ENCODE results near the gene IQSEC1. TPM values are rescaled to one million over a fixed set of nuclear protein-coding genes. Genes with fewer than 3 reads are reported as not detected.
A peak's percentile ranks its signal among the peaks of the same experiment; 100 is the strongest.

The IQSEC1 gene
- total and polyA plus RNA-seq, 9 of the 15 experiments (the other 6 are each of a cell fraction or from before 2014, with no cell fraction given) = 0.56 to 39.0 (median 6.8) TPM

GRCh38 chr3:12999147-13000140, 73.8 kb downstream of the IQSEC1 start (continued):
- TF ChIP-seq ZBTB49 (CRISPR knock-in tag; IDR thresholded peaks at IDR 0.05; ENCODE audit: borderline replicate concordance) (no peak; the same call in 1 of the 2 replicates), U2AF2 (optimal IDR thresholded peaks at IDR 0.05; ENCODE audit: low read depth, low read length) (no peak), ZKSCAN1 (IDR thresholded peaks at IDR 0.05; ENCODE audit: low read depth, low read length) (no peak), TCF3 (CRISPR knock-in tag; IDR thresholded peaks at IDR 0.05) (peak; percentile 32; the same call in 1 of the 2 replicates), NCOA4 (IDR thresholded peaks at IDR 0.05; ENCODE audit: partially characterized antibody) (no peak), SIX5 (IDR thresholded peaks at IDR 0.05; ENCODE audit: borderline replicate concordance in 1 of 2, insufficient read depth in 1 of 2, low read depth in 1 of 2, low read length in 2 of 2) (peak in 1 of 2 experiments; percentile 32; a peak in 3 of 4 replicates), ELF4 (CRISPR knock-in tag; IDR thresholded peaks at IDR 0.05) (peak; percentile 71), SMAD1 (IDR thresholded peaks at IDR 0.05; ENCODE audit: low read depth, low read length, partially characterized antibody) (no peak), PTTG1 (tag; IDR thresholded peaks at IDR 0.05; ENCODE audit: low read depth) (no peak), BCL6 (CRISPR knock-in tag; IDR thresholded peaks at IDR 0.05) (no peak; the same call in 1 of the 2 replicates), TCF7 (IDR thresholded peaks at IDR 0.05; ENCODE audit: borderline replicate concordance) (peak; percentile 61; the same call in 1 of the 2 replicates), HMGXB4 (CRISPR knock-in tag; IDR thresholded peaks at IDR 0.05) (no peak), ETS2 (tag; IDR thresholded peaks at IDR 0.05; ENCODE audit: borderline replicate concordance, poor library complexity, severe bottlenecking) (no peak), RCOR1 (IDR thresholded peaks at IDR 0.05; ENCODE audit: borderline replicate concordance in 1 of 2, low read depth in 2 of 2, low read length in 2 of 2) (peak; percentile 22 to 85; a peak in 3 of 4 replicates), POLR3A (IDR thresholded peaks at IDR 0.05; ENCODE audit: borderline replicate concordance, extremely low read depth, insufficient read depth, insufficient read length) (no peak), ELF1 (tag; IDR thresholded peaks at IDR 0.05) (peak; percentile 89), SNAPC5 (CRISPR knock-in tag; IDR thresholded peaks at IDR 0.05) (no peak), PTRF (tag; IDR thresholded peaks at IDR 0.05) (no peak; the same call in 1 of the 2 replicates), ZBTB2 (IDR thresholded peaks at IDR 0.05) (peak; percentile 44; the same call in 1 of the 2 replicates), THAP7 (CRISPR knock-in tag; IDR thresholded peaks at IDR 0.05) (no peak)
